Endodermal cell (in vitro differentiated cells): Measurements from ENCODE around the gene IL18RAP. TPM values are rescaled to one million over a fixed set of nuclear protein-coding genes. Genes with fewer than 3 reads are reported as not detected.

Source experiments
- DNase-seq: peaks from one replicate; pipeline ENCODE4 v3.0.0-alpha.2; 2017
- H3K27ac ChIP-seq: 2 replicates; pipeline ENCODE4 v1.5.1; 2013; ENCODE audit warnings: mild to moderate bottlenecking, low read depth, low read length, moderate library complexity
- H3K27me3 ChIP-seq: 2 replicates; pipeline ENCODE4 v1.6.1; 2013; ENCODE audit warnings: mild to moderate bottlenecking, low read length, moderate library complexity; ENCODE audit not compliant: insufficient read depth, control insufficient read depth, poor library complexity, severe bottlenecking
- H3K36me3 ChIP-seq: 2 replicates; pipeline ENCODE4 v1.7.0; 2013; ENCODE audit warnings: mild to moderate bottlenecking, low read length, moderate library complexity; ENCODE audit not compliant: control insufficient read depth, insufficient read depth
- H3K4me1 ChIP-seq: one replicate; pipeline ENCODE4 v1.7.0; 2013; ENCODE audit warnings: low read length; ENCODE audit not compliant: control insufficient read depth, insufficient read depth
- H3K4me3 ChIP-seq: 2 replicates; pipeline ENCODE4 v1.5.1; 2013; ENCODE audit warnings: mild to moderate bottlenecking, low read length, moderate library complexity
- H3K9ac ChIP-seq: 2 replicates; pipeline ENCODE4 v1.6.1; 2013; ENCODE audit warnings: mild to moderate bottlenecking, low read length, moderate library complexity; ENCODE audit not compliant: poor library complexity, severe bottlenecking; ENCODE audit errors: extremely low read depth
- H3K9me3 ChIP-seq: 2 replicates; pipeline ENCODE4 v1.6.1; 2013; ENCODE audit warnings: mild to moderate bottlenecking, low read length, moderate library complexity; ENCODE audit not compliant: control insufficient read depth
- H3K27ac Mint-ChIP-seq: 2 replicates; pipeline ENCODE4 v1.8.0; 2020; ENCODE audit warnings: mixed read lengths
- H3K27me3 Mint-ChIP-seq: 2 replicates; pipeline ENCODE4 v1.8.0; 2021; ENCODE audit warnings: mild to moderate bottlenecking, mixed read lengths; ENCODE audit not compliant: insufficient read depth
- H3K36me3 Mint-ChIP-seq: 2 replicates; pipeline ENCODE4 v1.8.0; 2020; ENCODE audit warnings: low read depth, mixed read lengths
- H3K4me1 Mint-ChIP-seq: 2 replicates; pipeline ENCODE4 v1.8.0; 2020; ENCODE audit warnings: mixed read lengths
- H3K4me3 Mint-ChIP-seq: 2 replicates; pipeline ENCODE4 v1.8.0; 2020; ENCODE audit warnings: mild to moderate bottlenecking, moderate library complexity, mixed read lengths
- H3K9me3 Mint-ChIP-seq: 2 replicates; pipeline ENCODE4 v1.8.0; 2020; ENCODE audit warnings: mild to moderate bottlenecking, mixed read lengths
- WGBS, 2 experiments: methylation state at CpG; one replicate each; pipeline versions ENCODE4 v1.1.5 to v1.1.7; 2013; ENCODE audit warnings: missing lambda C conversion rate in 2 of 2, mixed read lengths in 1 of 2; ENCODE audit not compliant: insufficient coverage in 1 of 2, insufficient read length in 1 of 2; 5-methylcytosine and 5-hydroxymethylcytosine counted together
- total RNA-seq, 2 donors: library from RNA; stranded (reverse); fragmentation: NEBNext Ultra II Directional in 1 of 2; extraction: Animal tissue kit (Norgen Biotek cat#: 25700) in 1 of 2; gene quantifications; 2 replicates in 1 of 2; 3 replicates in 1 of 2; pipeline ENCODE4 v1.2.1, GENCODE V29; 2021
- TF ChIP-seq, protein P1 (sequence below): fragments of 200-600 bp; sonication (generic); conservative IDR thresholded peaks from 2 replicates; pipeline ENCODE4 v1.5.0; 2021; ENCODE audit warnings: antibody characterized with exemption, mild to moderate bottlenecking

IL18RAP gene
- total RNA-seq, 2 donors from 2014 or later, result 0.11 TPM; not detected in 1

DNA sequence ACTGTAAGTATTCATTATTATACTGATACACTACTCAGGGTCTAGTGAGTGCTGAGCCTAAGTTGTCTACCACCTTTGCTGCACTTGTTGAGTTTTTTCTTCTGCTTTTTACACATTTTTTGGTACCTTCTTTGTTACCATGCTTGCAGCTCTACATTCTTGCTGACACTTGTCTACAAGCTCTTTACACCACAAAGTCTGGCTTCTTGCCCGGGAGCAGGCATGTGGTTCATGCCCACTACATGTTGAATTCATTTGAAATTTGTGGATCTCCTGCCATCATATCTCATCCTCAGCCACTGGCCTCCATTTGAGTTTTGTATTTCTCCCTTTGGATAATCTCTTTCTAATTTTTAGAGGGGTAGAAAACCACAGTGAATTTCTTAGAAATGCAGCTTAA, 37.4 kb upstream of the IL18RAP start:
- Mint-ChIP-seq H3K27me3 (no peaks in the 10 kb centered on the region), H3K4me3 (no peak overlapping the region), H3K9me3 (peaks cover 18% of the 10 kb centered on the region), H3K4me1 (no peaks in the 10 kb centered on the region), H3K27ac (no peak overlapping the region), H3K36me3 (peaks cover 10% of the 10 kb centered on the region)
- TF ChIP-seq, protein P1, sequence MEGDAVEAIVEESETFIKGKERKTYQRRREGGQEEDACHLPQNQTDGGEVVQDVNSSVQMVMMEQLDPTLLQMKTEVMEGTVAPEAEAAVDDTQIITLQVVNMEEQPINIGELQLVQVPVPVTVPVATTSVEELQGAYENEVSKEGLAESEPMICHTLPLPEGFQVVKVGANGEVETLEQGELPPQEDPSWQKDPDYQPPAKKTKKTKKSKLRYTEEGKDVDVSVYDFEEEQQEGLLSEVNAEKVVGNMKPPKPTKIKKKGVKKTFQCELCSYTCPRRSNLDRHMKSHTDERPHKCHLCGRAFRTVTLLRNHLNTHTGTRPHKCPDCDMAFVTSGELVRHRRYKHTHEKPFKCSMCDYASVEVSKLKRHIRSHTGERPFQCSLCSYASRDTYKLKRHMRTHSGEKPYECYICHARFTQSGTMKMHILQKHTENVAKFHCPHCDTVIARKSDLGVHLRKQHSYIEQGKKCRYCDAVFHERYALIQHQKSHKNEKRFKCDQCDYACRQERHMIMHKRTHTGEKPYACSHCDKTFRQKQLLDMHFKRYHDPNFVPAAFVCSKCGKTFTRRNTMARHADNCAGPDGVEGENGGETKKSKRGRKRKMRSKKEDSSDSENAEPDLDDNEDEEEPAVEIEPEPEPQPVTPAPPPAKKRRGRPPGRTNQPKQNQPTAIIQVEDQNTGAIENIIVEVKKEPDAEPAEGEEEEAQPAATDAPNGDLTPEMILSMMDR, result no peak
- H3K9me3 ChIP-seq, result peaks cover 25% of the 10 kb centered on the region
- H3K9ac ChIP-seq, result no peak overlapping the region
- H3K4me1 ChIP-seq, result no peaks in the 10 kb centered on the region
- H3K4me3 ChIP-seq, result no peak overlapping the region
- DNase-seq, result no peak
- 90 to 100% methylated on average over 1 of the region's 1 CpG for WGBS, 2 experiments
- no peaks in the 10 kb centered on the region for H3K27me3 ChIP-seq
- no peak overlapping the region for H3K27ac ChIP-seq
- peaks cover 5% of the 10 kb centered on the region for H3K36me3 ChIP-seq

DNA sequence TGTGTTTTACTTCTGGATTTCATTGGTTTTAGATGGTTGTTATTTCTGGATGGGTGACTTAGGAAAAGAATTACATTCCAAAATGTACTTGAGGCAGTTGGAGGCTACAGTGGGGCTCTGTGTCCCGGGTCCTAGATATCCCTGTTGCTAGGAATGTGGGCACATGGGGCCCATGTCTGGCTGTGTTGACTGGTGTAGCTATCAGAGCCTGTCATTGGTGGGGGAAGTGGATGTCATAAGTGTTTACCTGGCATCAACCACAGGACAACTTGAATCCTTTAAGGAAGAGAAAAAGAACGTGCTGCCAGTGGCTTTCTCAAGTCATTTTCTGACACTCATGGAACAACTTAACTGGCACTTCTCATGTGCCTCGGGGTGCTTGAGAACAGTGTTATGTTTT, 37.0 kb upstream of the IL18RAP start:
- H3K4me3 ChIP-seq, result no peak overlapping the region
- Mint-ChIP-seq H3K27ac (no peak overlapping the region), H3K9me3 (peaks cover 18% of the 10 kb centered on the region), H3K36me3 (peaks cover 10% of the 10 kb centered on the region), H3K27me3 (no peaks in the 10 kb centered on the region), H3K4me1 (no peaks in the 10 kb centered on the region), H3K4me3 (no peak overlapping the region)
- 92 to 94% methylated on average over 2 to 3 of the region's 3 CpGs for WGBS, 2 experiments
- DNase-seq, result no peak
- H3K27me3 ChIP-seq, result no peaks in the 10 kb centered on the region
- H3K4me1 ChIP-seq, result no peaks in the 10 kb centered on the region
- no peak overlapping the region for H3K27ac ChIP-seq
- peaks cover 5% of the 10 kb centered on the region for H3K36me3 ChIP-seq
- TF ChIP-seq, protein P1, result no peak
- H3K9ac ChIP-seq, result no peak overlapping the region
- H3K9me3 ChIP-seq, result peaks cover 25% of the 10 kb centered on the region

DNA sequence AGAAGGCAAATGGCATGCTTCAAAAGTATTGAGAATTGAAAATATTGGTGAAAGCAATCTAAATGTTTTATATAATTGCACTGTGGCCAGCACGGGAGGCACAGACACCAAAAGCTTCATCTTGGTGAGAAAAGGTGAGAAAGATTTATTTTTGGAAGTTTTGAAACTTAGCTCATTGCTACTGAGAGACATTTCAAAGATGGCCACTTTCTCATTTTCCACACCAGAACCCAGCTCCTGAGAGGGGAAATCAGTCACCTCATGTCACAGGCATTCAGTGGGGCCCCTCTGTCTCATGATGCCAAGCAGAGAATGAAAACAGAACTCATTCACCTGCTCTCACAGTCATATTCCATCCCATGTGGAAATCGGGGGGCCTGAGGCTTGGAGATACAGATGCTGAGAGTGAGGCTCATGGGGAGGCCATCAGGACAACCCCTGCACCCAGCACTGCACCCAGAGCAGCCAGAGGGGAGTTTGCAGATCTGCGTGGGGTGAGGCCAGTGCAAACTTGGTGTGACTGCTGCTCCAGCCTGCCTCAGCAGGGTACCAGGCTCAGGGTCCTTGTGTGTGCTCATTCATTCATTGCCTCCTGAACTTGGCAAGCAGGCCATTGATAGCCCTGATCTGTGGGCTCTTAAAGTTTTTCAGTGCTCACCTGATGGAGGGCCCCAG, 36.0 kb upstream of the IL18RAP start:
- Histone ChIP-seq H3K36me3 (peaks cover 5% of the 10 kb centered on the region), H3K4me3 (no peak overlapping the region), H3K9me3 (peaks cover 25% of the 10 kb centered on the region), H3K4me1 (no peaks in the 10 kb centered on the region), H3K27me3 (no peaks in the 10 kb centered on the region), H3K9ac (no peak overlapping the region), H3K27ac (no peak overlapping the region)
- H3K4me1 Mint-ChIP-seq, result no peaks in the 10 kb centered on the region
- peaks cover 10% of the 10 kb centered on the region for H3K36me3 Mint-ChIP-seq
- no peak for DNase-seq
- no peaks in the 10 kb centered on the region for H3K27me3 Mint-ChIP-seq
- TF ChIP-seq, protein P1, result no peak
- peaks cover 18% of the 10 kb centered on the region for H3K9me3 Mint-ChIP-seq
- 86 to 100% methylated on average over 1 to 3 of the region's 3 CpGs for WGBS, 2 experiments
- H3K27ac Mint-ChIP-seq, result no peak overlapping the region
- no peak overlapping the region for H3K4me3 Mint-ChIP-seq
